ENCODE measurements around the gene ATP2B2. TPM values are rescaled to one million over a fixed set of nuclear protein-coding genes. Genes with fewer than 3 reads are reported as not detected.

ATP2B2 gene
- total RNA-seq, 2 experiments from 2014 or later = not detected

DNA sequence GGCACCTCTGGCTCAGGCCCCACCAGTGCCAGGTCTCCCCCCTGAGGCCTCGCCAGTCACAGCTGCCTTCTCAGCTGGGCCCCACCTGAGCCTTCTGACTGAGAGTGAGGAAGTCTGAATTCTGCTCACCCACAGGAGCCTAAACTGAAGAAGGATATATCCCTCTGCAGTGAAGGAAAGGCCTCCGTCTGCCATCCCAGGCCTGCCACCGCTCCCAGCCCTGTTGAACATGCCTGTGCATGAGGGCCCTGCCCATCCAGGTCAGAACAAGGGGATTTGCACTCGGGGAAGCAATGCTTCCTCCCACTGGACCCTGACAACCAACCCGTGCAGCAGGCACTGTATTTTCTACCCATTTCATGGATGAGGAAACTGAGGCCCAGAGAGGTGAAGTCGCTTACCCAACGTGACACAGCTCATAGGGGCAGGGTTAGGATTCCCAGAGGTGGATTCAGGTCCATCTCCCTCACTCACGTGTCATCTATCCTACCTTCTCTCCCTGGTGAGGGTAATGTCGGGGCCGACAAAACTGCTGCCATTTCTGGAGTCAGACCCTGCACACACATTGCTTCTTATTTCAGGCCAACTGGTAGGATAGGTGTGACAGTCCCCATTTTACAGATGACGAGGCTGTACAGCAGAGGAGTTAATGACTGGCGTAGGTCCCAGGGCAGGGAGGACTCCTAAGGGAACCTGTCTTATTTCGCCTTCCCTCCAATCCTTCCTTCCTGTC is 22.6 kb downstream of the ATP2B2 start:
- peaks cover 5% of the 10 kb centered on the region for H3K9me3 Mint-ChIP-seq

GRCh38 chr3:10480871-10481378 is 24.5 kb downstream of the ATP2B2 start:
- no peak overlapping the region for H3K4me3 Mint-ChIP-seq
- peaks cover 5% of the 10 kb centered on the region for H3K9me3 Mint-ChIP-seq
- no peak for DNase-seq
- no peaks in the 10 kb centered on the region for H3K27me3 Mint-ChIP-seq
- no peaks in the 10 kb centered on the region for H3K4me1 Mint-ChIP-seq
- H3K36me3 Mint-ChIP-seq = no peaks in the 10 kb centered on the region
- H3K27ac Mint-ChIP-seq = no peak overlapping the region

More for the DNA sequence above, 22.6 kb downstream of the ATP2B2 start:
- Mint-ChIP-seq H3K36me3 (no peaks in the 10 kb centered on the region), H3K27me3 (no peaks in the 10 kb centered on the region), H3K4me1 (no peaks in the 10 kb centered on the region), H3K4me3 (no peak overlapping the region), H3K27ac (no peak overlapping the region)
- DNase-seq = no peak

DNA sequence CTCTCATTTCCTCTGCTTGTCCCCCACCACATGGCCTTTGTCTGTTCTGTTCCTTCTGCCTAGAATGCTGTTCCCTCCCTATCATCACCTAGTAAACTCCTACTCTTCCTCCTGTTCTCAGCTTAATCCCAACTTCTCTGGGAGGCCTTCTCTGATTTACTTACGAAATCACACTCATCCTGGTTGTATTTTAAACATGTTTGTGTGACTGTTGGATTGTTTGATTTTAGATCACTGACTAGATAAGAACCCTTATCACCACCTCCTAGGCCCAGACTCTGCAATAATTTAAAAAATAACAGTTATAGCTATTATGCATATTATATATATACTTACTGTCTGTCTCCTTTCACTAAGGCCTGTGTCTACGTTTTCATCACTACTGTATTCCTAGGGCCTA is 26.1 kb downstream of the ATP2B2 start:
- H3K36me3 Mint-ChIP-seq = no peaks in the 10 kb centered on the region
- H3K27me3 Mint-ChIP-seq = no peaks in the 10 kb centered on the region
- no peak for DNase-seq
- H3K4me3 Mint-ChIP-seq = no peak overlapping the region
- H3K9me3 Mint-ChIP-seq = peaks cover 5% of the 10 kb centered on the region
- H3K27ac Mint-ChIP-seq = no peak overlapping the region
- H3K4me1 Mint-ChIP-seq = no peaks in the 10 kb centered on the region

DNA sequence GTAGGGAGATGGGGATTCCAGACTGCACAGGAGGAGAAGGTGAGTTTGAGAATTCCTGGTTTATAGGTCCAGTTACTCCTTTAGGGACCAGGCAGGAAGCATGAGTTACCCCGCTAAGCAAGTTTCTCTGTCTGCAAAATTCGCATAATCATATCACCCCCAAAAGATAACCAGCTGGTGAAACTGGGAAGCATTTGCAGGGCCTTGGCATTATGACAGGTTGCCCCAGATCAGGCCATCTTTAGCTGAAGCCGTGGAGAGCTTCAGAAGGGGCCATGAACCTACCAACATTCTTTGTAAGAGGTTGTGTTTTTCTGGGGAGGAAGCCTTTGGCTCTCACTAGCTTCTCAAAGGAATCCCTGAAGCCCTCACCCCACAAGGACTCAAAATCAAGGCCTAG is 29.4 kb downstream of the ATP2B2 start:
- H3K4me3 Mint-ChIP-seq = no peak overlapping the region
- peaks cover 5% of the 10 kb centered on the region for H3K9me3 Mint-ChIP-seq
- H3K4me1 Mint-ChIP-seq = peaks cover 4% of the 10 kb centered on the region
- no peak for DNase-seq
- peaks cover 18% of the 10 kb centered on the region for H3K27me3 Mint-ChIP-seq
- H3K27ac Mint-ChIP-seq = no peak overlapping the region
- no peaks in the 10 kb centered on the region for H3K36me3 Mint-ChIP-seq

GRCh38 chr3:10474847-10475246 is 30.5 kb downstream of the ATP2B2 start:
- peaks cover 4% of the 10 kb centered on the region for H3K4me1 Mint-ChIP-seq
- H3K9me3 Mint-ChIP-seq = peaks cover 5% of the 10 kb centered on the region
- H3K27ac Mint-ChIP-seq = no peak overlapping the region
- no peaks in the 10 kb centered on the region for H3K36me3 Mint-ChIP-seq
- H3K4me3 Mint-ChIP-seq = no peak overlapping the region
- DNase-seq = no peak
- H3K27me3 Mint-ChIP-seq = peaks cover 25% of the 10 kb centered on the region

- no peaks in the 10 kb centered on the region for H3K36me3 Mint-ChIP-seq
- peaks cover 5% of the 10 kb centered on the region for H3K9me3 Mint-ChIP-seq
- DNase-seq = no peak
- peaks cover 4% of the 10 kb centered on the region for H3K4me1 Mint-ChIP-seq
- no peak overlapping the region for H3K27ac Mint-ChIP-seq
- H3K4me3 Mint-ChIP-seq = no peak overlapping the region
- peaks cover 31% of the 10 kb centered on the region for H3K27me3 Mint-ChIP-seq
These were observed 31.1 kb downstream of the ATP2B2 start for GRCh38 chr3:10474275-10474646.

DNA sequence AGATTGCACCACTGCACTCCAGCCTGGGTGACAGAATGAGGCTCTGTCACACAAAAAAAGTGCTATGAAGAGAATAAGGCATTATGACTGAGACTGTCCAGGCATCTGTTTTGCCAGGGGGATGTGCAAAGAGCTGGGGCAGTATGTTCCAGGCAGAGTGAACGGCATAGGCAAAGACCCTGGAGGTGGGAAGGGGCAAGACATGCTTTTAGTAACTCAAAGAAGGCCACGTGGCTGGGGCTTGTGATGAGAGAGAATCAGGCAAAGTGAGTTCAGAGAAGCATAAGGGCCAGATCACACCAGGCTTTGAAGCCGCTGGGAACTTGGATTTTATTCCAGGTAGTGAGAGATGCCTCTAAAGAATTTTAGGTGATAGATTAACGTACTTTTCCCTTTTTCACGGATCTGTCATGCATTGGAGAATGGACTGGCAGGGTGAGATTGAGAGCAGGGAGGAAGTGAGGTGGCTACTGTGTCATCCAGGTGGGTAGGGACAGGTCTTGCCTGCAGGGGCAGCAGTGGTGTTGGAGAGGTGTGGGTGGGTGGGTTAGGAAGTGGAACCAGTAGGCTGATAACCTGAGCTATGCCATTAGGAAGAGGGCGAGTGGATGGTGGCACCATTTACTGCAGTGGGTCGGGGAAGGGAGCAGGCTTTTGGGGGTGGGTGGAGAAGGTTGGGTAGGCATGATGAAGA is 31.7 kb downstream of the ATP2B2 start:
- Mint-ChIP-seq H3K27me3 (peaks cover 34% of the 10 kb centered on the region), H3K36me3 (no peaks in the 10 kb centered on the region), H3K9me3 (peaks cover 5% of the 10 kb centered on the region), H3K27ac (no peak overlapping the region), H3K4me1 (peaks cover 4% of the 10 kb centered on the region), H3K4me3 (no peak overlapping the region)
- no peak for DNase-seq

DNA sequence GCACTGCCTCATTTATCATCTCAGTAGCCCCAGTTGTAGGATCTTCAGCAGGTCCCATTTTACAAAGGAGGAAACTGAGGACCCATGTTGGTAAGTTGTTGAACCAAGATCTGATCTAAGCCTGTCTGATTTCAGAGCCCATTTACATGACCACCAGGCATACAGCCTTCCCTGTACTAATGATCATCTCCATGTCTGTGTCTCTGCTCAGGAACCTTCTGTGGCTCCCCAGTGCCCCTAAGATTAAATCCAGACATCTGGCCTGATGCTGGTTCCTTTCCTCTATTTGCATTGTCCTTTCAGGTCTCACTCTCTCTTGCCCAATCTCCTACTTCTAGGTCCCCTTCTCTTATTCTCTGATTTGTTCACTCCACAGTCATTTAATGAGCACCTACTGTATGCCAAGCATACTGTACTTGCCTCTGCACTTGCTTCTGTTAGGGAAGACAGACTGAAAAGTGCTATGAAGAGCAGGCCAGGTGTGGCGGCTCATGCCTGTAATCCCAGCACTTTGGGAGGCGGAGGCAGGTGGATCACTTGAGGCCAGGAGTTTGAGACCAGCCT is 32.4 kb downstream of the ATP2B2 start:
- no peaks in the 10 kb centered on the region for H3K9me3 Mint-ChIP-seq
- H3K27ac Mint-ChIP-seq = no peak overlapping the region
- H3K27me3 Mint-ChIP-seq = peaks cover 39% of the 10 kb centered on the region
- H3K36me3 Mint-ChIP-seq = no peaks in the 10 kb centered on the region
- DNase-seq = no peak
- peaks cover 4% of the 10 kb centered on the region for H3K4me1 Mint-ChIP-seq
- H3K4me3 Mint-ChIP-seq = no peak overlapping the region

DNA sequence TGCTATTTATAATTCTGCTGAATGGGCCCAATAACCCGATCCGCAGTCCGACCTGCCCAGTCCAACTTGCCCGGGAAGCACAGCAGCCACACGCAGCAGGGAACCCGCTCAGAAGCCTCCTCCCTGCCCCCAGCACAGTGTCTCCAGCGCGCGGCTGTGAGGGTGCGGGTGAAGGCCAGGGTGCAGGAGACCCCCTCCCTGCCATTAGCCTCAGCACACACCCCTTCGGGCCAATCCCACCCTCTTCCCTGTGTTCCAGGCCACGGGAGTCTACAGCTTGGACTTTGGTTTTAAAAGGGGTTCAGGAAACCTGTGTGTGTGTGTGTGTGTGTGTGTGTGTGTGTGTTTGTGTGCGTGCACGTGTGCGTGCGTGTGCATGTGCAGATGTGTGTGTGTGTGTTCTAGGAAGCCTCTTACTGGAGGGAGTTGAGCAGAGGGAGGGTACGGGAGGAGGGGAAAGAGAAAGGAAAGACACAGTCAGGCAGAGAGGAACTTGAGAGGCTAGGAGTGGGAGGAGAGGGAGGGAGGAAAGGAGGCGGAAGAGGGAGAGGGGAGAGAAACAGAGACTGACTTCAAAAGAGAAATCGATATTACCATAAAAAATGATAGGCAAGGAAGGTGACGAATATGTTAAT is 34.2 kb downstream of the ATP2B2 start:
- Mint-ChIP-seq H3K27ac (no peak overlapping the region), H3K9me3 (no peaks in the 10 kb centered on the region), H3K27me3 (peaks cover 39% of the 10 kb centered on the region)

GRCh38 chr3:10470120-10471053 is 35.0 kb downstream of the ATP2B2 start:
- Mint-ChIP-seq H3K4me1 (peaks cover 4% of the 10 kb centered on the region), H3K36me3 (no peaks in the 10 kb centered on the region), H3K9me3 (no peaks in the 10 kb centered on the region), H3K4me3 (no peak overlapping the region), H3K27me3 (peaks cover 39% of the 10 kb centered on the region), H3K27ac (no peak overlapping the region)
- no peak for DNase-seq

More for the DNA sequence above, 34.2 kb downstream of the ATP2B2 start:
- no peak overlapping the region for H3K4me3 Mint-ChIP-seq
- no peaks in the 10 kb centered on the region for H3K36me3 Mint-ChIP-seq
- DNase-seq = no peak
- H3K4me1 Mint-ChIP-seq = peaks cover 4% of the 10 kb centered on the region

DNA sequence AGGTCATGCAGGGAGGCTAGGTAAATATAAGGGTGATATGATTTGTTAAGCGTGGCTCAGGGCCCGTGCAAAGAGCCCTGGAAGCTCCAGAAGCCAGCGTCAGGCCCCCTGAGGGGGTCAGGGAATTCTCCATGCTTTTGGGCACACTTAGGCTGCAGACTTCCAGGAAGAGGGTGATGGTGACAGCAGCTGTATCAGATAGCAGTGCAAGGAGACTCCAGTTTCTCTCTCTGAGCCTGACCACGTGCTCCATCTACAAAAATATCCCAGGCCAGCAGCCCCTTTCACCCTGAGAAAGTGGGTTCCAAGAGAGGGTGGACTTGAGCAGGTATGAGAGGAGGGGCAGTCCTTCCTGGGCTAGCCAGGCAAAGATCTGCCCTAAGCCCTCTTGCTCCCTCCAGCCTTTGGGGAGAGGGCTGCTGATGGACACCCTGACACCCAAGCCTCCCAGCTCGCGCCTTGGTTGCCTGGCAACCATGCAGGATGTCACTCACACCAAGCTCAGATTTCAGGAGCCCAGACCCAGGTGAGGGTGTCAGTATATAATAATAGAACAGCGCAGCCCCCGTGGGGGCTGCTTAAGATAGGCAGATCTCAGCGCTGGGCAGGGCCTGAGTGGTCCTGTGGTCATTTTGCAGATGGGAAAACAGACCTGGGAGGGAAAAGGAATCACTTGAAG is 35.8 kb downstream of the ATP2B2 start:
- H3K4me3 Mint-ChIP-seq = no peak overlapping the region
- peaks cover 39% of the 10 kb centered on the region for H3K27me3 Mint-ChIP-seq
- H3K27ac Mint-ChIP-seq = no peak overlapping the region
- H3K36me3 Mint-ChIP-seq = no peaks in the 10 kb centered on the region
- no peaks in the 10 kb centered on the region for H3K9me3 Mint-ChIP-seq
- DNase-seq = no peak
- peaks cover 4% of the 10 kb centered on the region for H3K4me1 Mint-ChIP-seq

DNA sequence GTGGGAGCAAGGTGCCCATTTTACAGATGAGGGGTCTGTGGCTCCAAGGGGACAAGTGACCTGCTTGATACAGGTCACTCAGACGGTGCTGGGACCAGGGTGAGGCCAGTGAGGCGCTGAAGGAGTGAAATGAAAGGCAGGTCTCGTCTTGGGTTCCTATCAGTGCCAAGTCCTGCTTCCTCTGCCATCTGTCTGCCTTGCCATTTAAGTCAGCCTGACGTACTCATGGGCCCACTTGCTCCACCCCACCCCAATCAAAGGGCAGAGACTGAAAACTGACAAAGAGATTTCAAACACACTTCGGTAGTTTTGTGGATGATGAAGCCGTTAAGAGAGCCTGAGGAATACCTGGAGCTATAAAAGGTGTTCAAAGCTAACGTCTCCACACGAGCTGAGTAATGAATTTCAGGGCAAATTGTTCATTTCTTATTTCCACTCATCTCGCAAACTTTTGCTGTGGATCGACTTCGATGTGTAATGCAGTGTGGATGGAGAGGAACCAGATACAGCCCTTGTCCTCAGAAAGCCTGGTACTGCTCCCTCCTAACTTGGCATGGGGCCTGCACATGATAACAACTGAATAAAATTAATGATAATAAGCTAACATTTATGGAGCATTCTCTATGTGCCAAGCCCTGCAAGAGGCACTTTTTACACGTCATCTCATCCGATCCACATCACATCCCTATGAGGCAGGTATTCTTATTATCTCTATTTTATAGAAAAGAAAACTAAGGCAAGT is 36.6 kb downstream of the ATP2B2 start:
- no peak for DNase-seq
- peaks cover 39% of the 10 kb centered on the region for H3K27me3 Mint-ChIP-seq
- H3K9me3 Mint-ChIP-seq = no peaks in the 10 kb centered on the region
- peaks cover 4% of the 10 kb centered on the region for H3K4me1 Mint-ChIP-seq
- H3K4me3 Mint-ChIP-seq = no peak overlapping the region
- H3K27ac Mint-ChIP-seq = no peak overlapping the region
- no peaks in the 10 kb centered on the region for H3K36me3 Mint-ChIP-seq

GRCh38 chr3:10467904-10468612 is 37.3 kb downstream of the ATP2B2 start:
- no peaks in the 10 kb centered on the region for H3K36me3 Mint-ChIP-seq
- no peak for DNase-seq
- H3K9me3 Mint-ChIP-seq = no peaks in the 10 kb centered on the region
- no peak overlapping the region for H3K27ac Mint-ChIP-seq
- peaks cover 4% of the 10 kb centered on the region for H3K4me1 Mint-ChIP-seq
- no peak overlapping the region for H3K4me3 Mint-ChIP-seq
- H3K27me3 Mint-ChIP-seq = peaks cover 37% of the 10 kb centered on the region
